ENCODE data around the gene ASXL2.
"Not testable (repeated sequence)": the region's sequence is repeated elsewhere in the genome, so short reads cannot be mapped to it uniquely, and the experiment has no call there.

Gene ASXL2

DNA sequence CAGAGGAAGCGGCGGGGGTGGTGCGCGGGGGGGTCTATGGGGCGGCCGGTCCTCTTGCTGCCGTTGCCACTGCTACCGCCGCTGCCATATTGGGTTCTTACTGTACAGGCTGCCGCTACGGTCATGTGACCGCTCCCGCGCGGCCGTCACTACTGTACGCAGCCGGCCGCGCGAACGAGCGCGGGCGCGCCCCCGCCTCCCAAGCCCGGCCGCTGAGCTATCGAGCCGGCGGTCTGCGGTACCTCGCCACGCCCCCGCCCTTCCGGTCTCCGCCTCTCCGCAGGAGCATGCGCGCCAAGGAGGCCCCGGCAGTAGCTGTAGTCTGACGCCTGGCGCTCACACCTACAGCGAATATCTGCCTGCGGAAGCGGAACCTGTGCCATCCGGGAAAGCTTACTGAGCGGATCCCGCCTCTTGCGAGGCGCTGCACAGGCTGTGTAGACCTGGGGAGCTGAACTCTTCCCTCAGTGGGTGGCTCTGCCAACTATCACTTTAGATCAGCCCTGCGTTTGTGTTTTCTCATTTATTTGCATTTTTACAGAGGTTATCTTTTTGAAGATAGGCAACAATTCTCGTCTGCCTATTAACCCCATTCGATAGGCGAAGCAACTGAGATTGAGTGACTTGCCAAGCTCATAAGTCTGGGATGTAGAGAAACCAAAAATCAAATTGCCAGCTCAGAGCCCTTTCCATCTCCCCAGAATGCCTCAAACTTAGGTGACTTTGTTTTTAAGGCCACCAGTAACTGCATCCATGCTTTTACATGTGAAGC is at the start of gene ASXL2:
TSS of gene ASXL2 (minus strand) at position 127 of the 772 bp plus-strand sequence. CDS start 265 bp downstream, outside the sequence.
- peak; percentile 77 for DNase-seq

- DNase-seq, result no peak
Measured at GRCh38 chr2:25926984-25927756, 48.9 kb upstream of the ASXL2 start.

GRCh38 chr2:25922501-25922900 is 44.2 kb upstream of the ASXL2 start:
- no peak for DNase-seq

DNA sequence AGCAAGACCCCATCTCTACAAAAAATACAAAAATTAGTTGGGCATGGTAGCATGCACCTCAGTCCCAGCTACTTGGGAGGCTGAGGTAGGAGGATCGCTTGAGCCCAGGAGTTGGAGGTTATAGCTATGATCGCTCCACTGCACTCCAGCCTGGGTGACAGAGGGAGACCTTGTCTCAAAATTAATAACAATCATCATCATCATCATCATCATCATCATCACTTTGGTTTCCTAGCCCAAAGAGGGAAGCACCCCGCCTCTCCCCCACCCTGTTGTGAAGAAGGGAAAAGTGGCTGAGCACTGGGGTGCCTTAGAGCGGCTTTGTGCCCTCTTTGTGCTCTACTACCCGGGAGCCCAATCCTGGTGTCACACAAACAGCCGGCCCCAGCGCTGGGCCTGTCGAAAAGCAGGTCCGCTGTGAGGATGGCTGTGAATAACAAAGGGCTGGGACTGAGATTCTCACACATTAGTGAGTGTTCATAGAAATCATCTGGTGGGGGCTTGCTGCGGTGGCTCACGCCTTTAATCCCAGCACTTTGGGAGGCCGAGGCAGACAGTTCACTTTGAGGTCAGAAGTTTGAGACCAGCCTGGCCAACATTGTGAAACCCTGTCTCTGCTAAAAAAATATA is 42.6 kb upstream of the ASXL2 start:
- no peak for DNase-seq

- DNase-seq, result no peak
Measured at GRCh38 chr2:25920336-25920735, 42.0 kb upstream of the ASXL2 start.

- DNase-seq, result no peak
Measured at GRCh38 chr2:25917832-25918231, 39.5 kb upstream of the ASXL2 start.

DNA sequence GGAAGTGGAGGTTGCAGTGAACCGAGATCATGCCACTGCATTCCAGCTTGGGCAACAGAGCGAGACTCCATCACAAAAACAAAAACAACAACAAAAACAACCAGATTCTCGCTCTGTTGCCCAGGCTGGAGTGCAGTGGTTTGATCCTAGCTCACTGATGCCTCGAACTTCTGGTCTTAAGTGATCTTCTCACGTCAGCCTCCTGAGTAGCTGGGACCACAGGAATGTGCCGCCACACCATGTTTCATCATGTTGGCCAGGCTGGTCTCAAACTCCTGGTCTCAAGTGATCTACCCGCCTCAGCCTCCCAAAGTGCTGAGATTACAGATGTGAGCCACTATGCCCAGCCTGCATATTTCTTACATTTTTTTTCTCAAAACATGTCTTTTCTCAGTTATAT is 39.1 kb upstream of the ASXL2 start:
- DNase-seq, result not testable (repeated sequence)

- DNase-seq, result not testable (repeated sequence)
Measured at GRCh38 chr2:25915944-25916772, 37.9 kb upstream of the ASXL2 start.

DNA sequence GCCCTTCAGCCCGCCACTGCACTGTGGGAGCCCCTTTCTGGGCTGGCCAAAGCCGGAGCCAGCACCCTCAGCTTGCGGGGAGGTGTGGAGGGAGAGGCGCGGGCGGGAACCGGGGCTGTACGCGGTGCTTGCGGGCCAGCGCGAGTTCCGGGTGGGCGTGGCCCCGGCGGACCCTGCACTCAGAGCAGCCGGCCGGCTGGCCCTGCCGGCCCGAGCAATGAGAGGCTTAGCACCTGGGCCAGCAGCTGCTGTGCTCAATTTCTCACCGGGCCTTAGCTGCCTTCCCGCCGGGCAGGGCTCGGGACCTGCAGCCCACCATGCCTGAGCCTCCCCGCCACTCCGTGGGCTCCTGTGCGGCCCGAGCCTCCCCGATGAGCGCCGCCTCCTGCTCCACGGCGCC is 37.1 kb upstream of the ASXL2 start:
- not testable (repeated sequence) for DNase-seq

DNA sequence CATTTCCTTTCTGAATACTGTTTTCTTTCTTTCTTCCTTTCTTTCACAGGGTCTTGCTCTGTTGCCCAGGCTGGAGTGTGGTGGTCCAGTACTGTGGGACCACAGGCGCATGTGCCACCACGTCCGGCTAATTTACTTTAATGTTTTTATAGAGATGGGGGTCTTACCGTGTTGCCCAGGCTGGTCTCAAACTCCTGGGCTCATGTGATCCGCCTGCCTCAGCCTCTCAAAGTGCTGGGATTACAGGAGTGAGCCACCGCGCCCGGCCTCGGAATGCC is 35.3 kb upstream of the ASXL2 start:
- not testable (repeated sequence) for DNase-seq

DNA sequence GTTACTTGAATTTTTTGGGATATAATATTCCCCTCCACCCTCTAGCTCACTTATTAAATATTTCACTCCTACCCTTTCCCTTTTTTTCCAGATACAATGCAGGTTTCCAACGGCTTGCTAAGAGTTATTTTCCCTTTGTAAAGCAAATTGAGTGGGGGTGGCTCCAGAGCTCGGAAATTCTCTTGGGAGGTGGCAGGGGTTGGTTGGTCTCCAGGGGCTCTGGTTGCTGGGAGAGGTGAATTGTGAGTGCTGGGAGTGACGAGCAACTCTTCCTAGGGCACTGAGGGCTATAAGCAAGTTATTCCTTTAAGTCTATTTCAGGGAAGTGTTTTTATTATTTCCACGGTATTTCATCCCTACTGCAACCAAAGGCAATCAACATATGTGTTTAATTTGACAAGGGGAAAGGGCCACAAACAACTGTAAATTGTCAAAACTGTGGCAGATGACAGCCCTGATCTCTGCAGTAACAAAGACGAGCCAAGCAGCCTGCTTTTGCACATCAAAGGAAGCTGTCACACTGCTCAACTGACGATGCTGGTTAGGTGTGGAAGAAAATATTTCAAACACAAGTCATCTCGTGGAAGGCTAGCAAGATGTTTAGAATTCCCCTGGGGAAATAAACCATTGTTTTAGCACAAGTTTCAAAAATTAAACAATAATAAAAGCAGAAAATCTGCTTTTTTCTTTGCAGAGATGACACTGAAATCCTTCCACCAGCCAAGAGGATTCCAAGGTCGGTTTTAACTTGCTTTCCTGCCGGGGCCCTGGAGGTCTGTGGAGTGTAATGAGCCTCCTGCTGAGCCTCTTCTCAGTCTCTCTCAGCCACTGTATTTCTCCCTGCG is 34.8 kb upstream of the ASXL2 start:
- DNase-seq, result peak; percentile 54

DNA sequence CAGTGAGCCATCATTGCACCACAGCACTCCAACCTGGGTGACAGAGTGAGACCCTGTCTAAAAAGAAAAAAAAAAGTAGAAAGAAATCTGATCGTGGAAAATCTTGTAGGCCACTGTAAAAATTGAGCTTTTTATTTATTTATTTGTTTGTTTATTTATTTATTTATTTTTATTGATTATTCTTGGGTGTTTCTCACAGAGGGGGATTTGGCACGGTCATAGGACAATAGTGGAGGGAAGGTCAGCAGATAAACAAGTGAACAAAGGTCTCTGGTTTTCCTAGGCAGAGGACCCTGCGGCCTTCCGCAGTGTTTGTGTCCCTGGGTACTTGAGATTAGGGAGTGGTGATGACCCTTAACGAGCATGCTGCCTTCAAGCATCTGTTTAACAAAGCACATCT is 31.3 kb upstream of the ASXL2 start:
- DNase-seq, result not testable (repeated sequence)

DNA sequence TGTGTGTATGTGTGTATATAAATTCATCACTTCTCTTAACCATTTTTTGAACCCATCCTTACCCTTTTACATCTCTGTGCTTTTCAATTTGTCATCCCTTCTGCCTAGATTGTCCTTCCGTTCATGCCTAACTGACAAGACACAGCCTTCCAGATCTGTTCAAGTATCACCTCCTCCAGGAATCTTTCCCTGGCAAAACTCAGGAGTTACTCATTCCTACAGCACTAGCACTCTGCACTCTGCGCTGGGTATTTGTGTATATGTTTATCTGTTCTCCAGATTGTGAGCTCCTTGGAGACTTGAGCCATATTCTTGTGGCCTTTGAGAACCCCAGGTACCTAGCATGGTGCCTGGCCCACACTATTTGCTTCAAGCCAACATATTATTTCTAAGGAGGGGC is 26.8 kb upstream of the ASXL2 start:
- no peak for DNase-seq

GRCh38 chr2:25903216-25903776 is 25.0 kb upstream of the ASXL2 start:
- no peak for DNase-seq

DNA sequence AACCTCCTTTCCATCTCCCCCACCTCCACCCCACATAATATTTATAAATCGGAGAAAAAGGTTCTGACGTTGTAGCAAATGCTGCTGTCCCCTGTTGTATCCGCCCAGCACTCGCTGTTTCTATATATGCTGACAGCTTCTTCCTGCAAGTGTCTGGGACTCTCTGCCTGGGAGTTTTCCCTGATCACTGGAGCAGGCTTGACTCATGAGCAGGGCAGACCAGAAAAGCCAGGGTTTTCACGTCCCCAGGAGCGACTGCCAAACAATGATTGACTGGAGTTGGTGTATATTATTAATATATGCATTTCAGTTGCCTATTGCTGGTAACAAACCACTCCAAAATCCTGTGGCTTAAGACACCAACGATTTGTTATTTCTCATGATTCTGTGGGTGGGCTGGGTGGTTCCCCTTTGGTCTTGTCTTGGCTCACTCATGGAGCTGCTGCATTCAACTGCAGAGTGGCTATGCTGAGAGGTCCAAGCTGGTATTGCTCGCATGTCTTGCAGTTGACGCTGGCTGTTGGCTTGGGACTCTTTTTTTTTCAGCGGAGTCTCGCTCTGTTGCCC is 21.2 kb upstream of the ASXL2 start:
- DNase-seq, result no peak

- no peak for DNase-seq
Measured at GRCh38 chr2:25897506-25897905, 19.2 kb upstream of the ASXL2 start.

GRCh38 chr2:25896308-25896707 is 18.0 kb upstream of the ASXL2 start:
- not testable (repeated sequence) for DNase-seq

DNA sequence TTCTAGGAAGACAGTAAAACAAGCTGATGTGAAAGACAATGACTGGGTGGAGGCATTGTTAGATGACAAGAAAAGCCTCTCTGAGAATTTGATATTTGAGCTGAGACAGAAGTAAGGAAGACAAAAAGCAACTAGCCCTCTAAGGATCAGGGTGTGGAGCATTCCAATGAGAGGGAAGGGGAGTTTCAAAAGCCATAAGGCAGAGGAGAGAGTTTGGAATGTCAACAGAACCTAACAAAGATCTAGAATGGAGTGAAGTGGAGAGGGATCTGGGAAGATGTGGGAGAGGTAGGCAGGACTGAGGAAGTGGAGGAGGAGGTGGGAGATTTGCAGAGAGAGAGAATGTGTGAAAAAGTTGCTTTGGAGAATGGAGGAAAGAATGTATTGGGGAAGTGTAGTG is 17.3 kb upstream of the ASXL2 start:
- no peak for DNase-seq

- DNase-seq, result no peak
Measured at GRCh38 chr2:25895018-25895417, 16.7 kb upstream of the ASXL2 start.

DNA sequence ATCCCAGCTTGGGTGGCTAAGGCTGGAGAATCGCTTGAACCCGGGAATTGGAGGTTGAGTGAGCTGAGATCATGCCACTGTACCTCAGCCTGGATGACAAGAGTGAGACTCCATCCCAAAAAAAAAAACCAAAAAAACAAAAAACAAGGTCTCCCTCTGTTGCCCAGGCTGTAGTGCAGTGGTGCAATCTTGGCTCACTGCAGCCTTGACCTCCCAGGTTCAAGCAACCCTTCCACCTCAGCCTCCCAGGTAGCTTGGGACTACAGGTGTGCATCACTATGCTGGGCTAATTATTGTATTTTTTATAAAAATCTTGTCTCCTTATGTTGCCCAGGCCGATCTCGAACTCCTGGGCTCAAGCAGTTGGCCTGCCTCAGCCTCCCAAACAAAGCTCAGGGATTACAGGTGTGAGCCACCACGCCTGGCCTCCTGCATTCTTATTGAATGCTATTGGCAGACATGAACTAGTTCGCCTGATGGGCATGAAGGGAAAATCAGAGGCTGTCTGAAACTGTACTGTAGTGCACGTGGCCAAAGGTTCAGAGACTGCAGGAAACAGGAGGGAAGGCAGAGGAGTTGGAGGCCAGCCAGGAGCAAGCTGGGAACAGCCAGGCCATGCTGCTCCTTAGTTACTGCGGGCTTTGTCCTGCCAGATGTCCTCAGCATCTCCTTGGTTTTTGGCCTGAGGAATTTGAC is 16.0 kb upstream of the ASXL2 start:
- DNase-seq, result no peak

DNA sequence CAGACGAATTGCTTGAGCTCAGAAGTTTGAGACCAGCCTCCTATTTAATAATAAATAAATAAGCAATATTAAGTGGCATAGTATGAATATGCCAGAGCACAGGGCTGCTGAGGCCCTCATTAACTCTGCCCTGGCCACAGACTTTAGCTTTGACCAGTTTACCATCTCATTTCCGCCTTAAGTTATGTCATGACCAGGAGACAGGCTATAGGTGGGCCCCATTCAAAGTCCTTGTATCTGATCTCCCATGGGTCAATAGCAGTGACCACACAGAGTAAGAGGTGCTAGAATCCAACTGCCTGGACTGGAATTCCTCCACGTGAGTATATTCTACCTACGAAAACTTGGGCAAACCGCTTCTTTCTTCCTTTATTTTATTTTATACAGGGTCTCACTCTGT is 13.4 kb upstream of the ASXL2 start:
- DNase-seq, result no peak
